Heart left ventricle (tissue), 13 donors: ENCODE data around the gene UVRAG.

Experiments used
- POLR2A ChIP-seq, 2 donors: fragments of 450-650 bp; IDR thresholded peaks; one replicate each; pipeline ENCODE4 v1.6.1; 2017; ENCODE audit warnings: antibody characterized with exemption in 2 of 2, mild to moderate bottlenecking in 2 of 2, moderate library complexity in 2 of 2
- TF ChIP-seq, protein P1 (sequence below), 12 donors: fragments of 200-600 bp; sonication (generic) in 4 of 12; IDR thresholded peaks; one replicate each; pipeline versions ENCODE4 v1.5.0 to v1.8.0; 2018 to 2022; ENCODE audit warnings: antibody characterized with exemption in 12 of 12, mild to moderate bottlenecking in 5 of 12
- donor health status: ischemic (EF 13 %, LVEDD 7.1; RV severe dilation, severe dysfunction).
- donor health status: DM: no; HTN: yes; CAD: no.
- donor health status: DM: no; HTN: no; CAD: no.
- donor health status: ischemic (EF 25% LVEDD 6.9; RV normal size, moderate dysfunction).
- donor health status: ischemic (EF 25% LVEDD 5.7; RV mildly dilated, moderate dysfunction).
- donor health status: ischemic (EF 35%, LVEDD 5.7; RV mildly dilated, moderate dysfunction).
- donor health status: nonischemic (EF 11% LVEDD 7.7; RV severe dilation, severe dysfunction).
- donor health status: DM: yes; HTN: yes; CAD: no.
- donor health status: PGD.
- donor health status: ischemic (EF 29% LVEDD 5.4; RV normal size, mild dysfunction).
- donor health status: nonischemic (EF 23%, LVEDD 6.1; RV moderate dilation, normal function).

DNA sequence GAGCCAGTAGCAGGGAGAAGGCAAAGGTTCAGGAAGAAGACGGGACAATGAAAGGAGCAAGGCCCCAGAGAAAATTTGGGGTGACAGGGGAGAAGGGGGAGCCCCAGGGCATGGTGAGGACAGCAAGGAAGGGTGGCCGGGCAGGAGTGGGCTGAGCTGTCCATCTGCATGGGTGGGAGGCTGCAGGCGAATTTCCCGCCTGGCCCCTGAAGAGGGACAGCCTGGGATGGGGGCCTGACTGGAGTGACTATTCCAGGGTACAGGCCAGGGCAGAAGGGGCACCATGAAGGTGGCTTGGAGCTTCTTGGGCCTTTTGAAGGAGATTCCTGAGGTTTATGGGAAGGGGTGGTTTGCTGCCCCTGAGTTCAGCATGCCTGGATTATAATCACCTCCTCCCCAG, 335.1 kb downstream of the UVRAG start:
- no peak for TF ChIP-seq POLR2A (IDR thresholded peaks at IDR 0.05)
- TF ChIP-seq, protein P1, sequence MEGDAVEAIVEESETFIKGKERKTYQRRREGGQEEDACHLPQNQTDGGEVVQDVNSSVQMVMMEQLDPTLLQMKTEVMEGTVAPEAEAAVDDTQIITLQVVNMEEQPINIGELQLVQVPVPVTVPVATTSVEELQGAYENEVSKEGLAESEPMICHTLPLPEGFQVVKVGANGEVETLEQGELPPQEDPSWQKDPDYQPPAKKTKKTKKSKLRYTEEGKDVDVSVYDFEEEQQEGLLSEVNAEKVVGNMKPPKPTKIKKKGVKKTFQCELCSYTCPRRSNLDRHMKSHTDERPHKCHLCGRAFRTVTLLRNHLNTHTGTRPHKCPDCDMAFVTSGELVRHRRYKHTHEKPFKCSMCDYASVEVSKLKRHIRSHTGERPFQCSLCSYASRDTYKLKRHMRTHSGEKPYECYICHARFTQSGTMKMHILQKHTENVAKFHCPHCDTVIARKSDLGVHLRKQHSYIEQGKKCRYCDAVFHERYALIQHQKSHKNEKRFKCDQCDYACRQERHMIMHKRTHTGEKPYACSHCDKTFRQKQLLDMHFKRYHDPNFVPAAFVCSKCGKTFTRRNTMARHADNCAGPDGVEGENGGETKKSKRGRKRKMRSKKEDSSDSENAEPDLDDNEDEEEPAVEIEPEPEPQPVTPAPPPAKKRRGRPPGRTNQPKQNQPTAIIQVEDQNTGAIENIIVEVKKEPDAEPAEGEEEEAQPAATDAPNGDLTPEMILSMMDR (IDR thresholded peaks at IDR 0.05) = no peak
